ENCODE measurements around the gene PPP1R3C.

DNA sequence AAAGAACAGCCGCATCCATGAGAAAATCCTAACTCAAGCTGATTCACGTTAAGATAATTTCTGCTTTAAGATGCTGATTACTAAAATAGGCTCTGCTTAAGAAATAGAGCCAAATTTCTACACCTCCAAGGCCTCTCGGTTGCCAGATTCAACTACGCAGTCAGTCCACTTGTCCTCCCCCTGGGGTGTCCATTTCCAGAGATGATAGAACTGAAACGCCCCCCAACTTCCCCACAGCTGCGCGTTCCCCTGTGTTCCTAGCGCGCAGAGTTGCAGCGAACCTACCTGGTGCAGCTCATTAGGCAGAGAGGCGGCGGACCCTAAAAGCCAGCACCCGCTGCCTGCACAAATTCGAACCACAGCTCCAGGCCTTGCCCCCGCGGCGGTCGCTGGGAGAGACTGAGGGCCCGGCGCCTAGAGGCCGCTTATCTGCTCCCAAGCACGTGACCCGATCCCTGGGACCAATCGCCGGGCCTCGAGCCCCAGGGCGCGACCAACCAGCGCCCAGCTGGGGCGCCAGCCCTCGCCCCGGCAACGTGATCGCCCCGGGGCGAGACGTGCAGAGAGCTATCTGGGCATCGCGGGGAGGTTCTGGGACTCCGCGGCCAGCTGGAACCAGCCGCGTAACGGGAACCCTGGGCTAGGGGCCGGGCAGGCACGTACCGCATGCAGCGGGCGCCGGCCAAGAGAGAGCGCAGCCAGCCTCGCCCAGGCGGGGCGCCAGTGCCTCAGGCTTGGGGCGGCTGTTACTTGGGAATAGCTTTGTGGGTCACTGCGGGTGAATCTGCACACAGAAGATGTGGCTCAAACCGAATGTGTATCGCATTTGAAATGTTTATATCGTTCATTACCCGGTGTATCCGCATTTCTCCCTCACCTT, at the start of gene PPP1R3C:
- peak; percentile 98 to 99 for TF ChIP-seq POLR2A (IDR thresholded peaks at IDR 0.05)
- TF ChIP-seq, protein P1, sequence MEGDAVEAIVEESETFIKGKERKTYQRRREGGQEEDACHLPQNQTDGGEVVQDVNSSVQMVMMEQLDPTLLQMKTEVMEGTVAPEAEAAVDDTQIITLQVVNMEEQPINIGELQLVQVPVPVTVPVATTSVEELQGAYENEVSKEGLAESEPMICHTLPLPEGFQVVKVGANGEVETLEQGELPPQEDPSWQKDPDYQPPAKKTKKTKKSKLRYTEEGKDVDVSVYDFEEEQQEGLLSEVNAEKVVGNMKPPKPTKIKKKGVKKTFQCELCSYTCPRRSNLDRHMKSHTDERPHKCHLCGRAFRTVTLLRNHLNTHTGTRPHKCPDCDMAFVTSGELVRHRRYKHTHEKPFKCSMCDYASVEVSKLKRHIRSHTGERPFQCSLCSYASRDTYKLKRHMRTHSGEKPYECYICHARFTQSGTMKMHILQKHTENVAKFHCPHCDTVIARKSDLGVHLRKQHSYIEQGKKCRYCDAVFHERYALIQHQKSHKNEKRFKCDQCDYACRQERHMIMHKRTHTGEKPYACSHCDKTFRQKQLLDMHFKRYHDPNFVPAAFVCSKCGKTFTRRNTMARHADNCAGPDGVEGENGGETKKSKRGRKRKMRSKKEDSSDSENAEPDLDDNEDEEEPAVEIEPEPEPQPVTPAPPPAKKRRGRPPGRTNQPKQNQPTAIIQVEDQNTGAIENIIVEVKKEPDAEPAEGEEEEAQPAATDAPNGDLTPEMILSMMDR (IDR thresholded peaks at IDR 0.05 in 4 of 5, conservative IDR thresholded peaks at IDR 0.05 in 1 of 5) = peak in 3 of 5 experiments; percentile 11 to 32 (median 21)
